ENCODE data around the gene MID2.
"Not testable (repeated sequence)": the region's sequence is repeated elsewhere in the genome, so short reads cannot be mapped to it uniquely, and the experiment has no call there.

Gene MID2

GRCh38 chrX:107845625-107846024 lies 20.0 kb downstream of the MID2 start:
- no peak for DNase-seq

GRCh38 chrX:107848591-107848990 lies 22.9 kb downstream of the MID2 start:
- no peak for DNase-seq

GRCh38 chrX:107849747-107850421 lies 24.2 kb downstream of the MID2 start:
- DNase-seq = no peak

- DNase-seq = no peak
Measured at GRCh38 chrX:107850422-107850765, 24.7 kb downstream of the MID2 start.

- DNase-seq = no peak
Measured at GRCh38 chrX:107851215-107851614, 25.5 kb downstream of the MID2 start.

- DNase-seq = not testable (repeated sequence)
Measured at GRCh38 chrX:107851665-107852064, 26.0 kb downstream of the MID2 start.

GRCh38 chrX:107856289-107856688 lies 30.6 kb downstream of the MID2 start:
- DNase-seq = no peak

GRCh38 chrX:107857041-107857440 lies 31.4 kb downstream of the MID2 start:
- DNase-seq = not testable (repeated sequence)

- no peak for DNase-seq
Measured at GRCh38 chrX:107857837-107858236, 32.2 kb downstream of the MID2 start.

- DNase-seq = no peak
Measured at GRCh38 chrX:107861056-107861455, 35.4 kb downstream of the MID2 start.

- no peak for DNase-seq
Measured at GRCh38 chrX:107871136-107871535, 45.5 kb downstream of the MID2 start.

- no peak for DNase-seq
Measured at GRCh38 chrX:107878106-107878505, 52.4 kb downstream of the MID2 start.

GRCh38 chrX:107880054-107880610 lies 54.5 kb downstream of the MID2 start:
- no peak for DNase-seq

- no peak for DNase-seq
Measured at GRCh38 chrX:107894038-107894437, 68.4 kb downstream of the MID2 start.

GRCh38 chrX:107902721-107903120 lies 77.1 kb downstream of the MID2 start:
- DNase-seq = no peak

GRCh38 chrX:107905366-107905765 lies 79.7 kb downstream of the MID2 start:
- DNase-seq = no peak

GRCh38 chrX:107924136-107924746 lies 98.6 kb downstream of the MID2 start:
- DNase-seq = no peak

- no peak for DNase-seq
Measured at GRCh38 chrX:107934262-107934661, 108.6 kb downstream of the MID2 start.

- peak; percentile 7 for DNase-seq
Measured at GRCh38 chrX:107935200-107935599, 109.5 kb downstream of the MID2 start.

GRCh38 chrX:107935664-107936433 lies 110.2 kb downstream of the MID2 start:
- DNase-seq = no peak

GRCh38 chrX:107936434-107936730 lies 110.7 kb downstream of the MID2 start:
- DNase-seq = no peak

- DNase-seq = no peak
Measured at GRCh38 chrX:107940095-107940494, 114.4 kb downstream of the MID2 start.

- DNase-seq = not testable (repeated sequence)
Measured at GRCh38 chrX:107955337-107955736, 129.7 kb downstream of the MID2 start.

- DNase-seq = no peak
Measured at GRCh38 chrX:107968623-107969022, 143.0 kb downstream of the MID2 start.
